GM12865 (cell line): Measurements from ENCODE around the gene RAD51C.
"Not testable (repeated sequence)": the region's sequence is repeated elsewhere in the genome, so short reads cannot be mapped to it uniquely, and the experiment has no call there.

Source experiments
- DNase-seq: peaks from one replicate; pipeline ENCODE4 v3.0.0; 2010; ENCODE audit warnings: low read depth
- H3K4me3 ChIP-seq: 2 replicates; pipeline ENCODE4 v1.5.1; 2011; ENCODE audit warnings: mild to moderate bottlenecking, low read depth, low read length, control low read depth
- CTCF ChIP-seq: IDR thresholded peaks from 2 replicates; pipeline ENCODE4 v1.5.1; 2011; ENCODE audit warnings: low read length, control low read depth, low read depth, inconsistent platforms; ENCODE audit not compliant: insufficient read depth; ENCODE audit errors: missing control alignments

Gene RAD51C

DNA sequence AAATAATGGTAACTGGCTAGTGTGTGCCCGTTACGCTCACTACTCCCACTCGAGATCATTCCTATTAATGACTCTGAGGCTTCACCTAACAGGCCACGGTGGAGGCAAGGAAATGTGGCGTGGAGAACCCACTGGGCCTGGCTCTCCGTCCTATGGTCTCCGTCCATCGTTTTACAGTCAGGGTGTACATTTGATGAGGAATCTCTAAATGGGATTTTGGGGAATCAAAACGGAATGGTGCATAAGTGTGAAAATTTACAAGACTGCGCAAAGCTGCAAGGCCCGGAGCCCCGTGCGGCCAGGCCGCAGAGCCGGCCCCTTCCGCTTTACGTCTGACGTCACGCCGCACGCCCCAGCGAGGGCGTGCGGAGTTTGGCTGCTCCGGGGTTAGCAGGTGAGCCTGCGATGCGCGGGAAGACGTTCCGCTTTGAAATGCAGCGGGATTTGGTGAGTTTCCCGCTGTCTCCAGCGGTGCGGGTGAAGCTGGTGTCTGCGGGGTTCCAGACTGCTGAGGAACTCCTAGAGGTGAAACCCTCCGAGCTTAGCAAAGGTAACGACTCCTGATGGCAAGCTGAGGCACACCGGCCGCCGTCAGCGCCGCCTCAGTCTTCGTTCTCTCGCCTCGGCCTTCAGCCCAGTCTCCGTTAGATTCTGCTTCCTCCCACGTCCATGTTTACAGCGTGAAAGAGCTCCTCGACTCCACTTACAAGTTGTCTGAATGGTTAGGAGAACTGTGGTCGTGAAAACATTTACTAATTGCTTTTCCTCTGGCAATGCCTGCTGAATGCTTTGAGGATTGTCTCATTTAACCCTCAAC is at the start of gene RAD51C:
Gene RAD51C, plus strand, starts transcription at position 364 of the 817 bp plus-strand sequence. Its CDS starts 42 bp downstream, at position 406.
- peak within 1 kb of the TSS; percentile 86 for H3K4me3 ChIP-seq
- peak; percentile 95 for DNase-seq
- no peak for TF ChIP-seq CTCF

- H3K4me3 ChIP-seq: no peak overlapping the region
- TF ChIP-seq CTCF: no peak
- DNase-seq: no peak
Measured at GRCh38 chr17:58643147-58643546, 49.3 kb upstream of the RAD51C start.

DNA sequence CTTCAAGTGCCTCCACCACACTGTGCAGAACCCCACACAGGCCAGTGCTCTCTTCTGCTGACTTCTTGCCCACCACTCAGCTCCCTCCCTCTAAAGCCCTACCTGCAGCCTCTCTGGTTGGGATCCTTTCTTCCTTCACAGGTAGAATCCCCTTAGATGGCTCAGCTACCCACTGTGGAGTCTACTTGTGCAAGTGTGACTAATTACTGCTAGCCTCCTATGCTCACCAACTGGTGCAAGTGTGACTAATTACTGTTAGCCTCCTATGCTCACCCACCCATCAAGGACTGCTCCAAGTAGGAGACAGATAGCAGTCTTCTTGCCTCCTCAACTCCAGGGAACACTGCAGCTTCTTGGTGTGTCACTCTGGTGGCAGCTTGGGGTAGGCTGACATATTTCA is 44.2 kb upstream of the RAD51C start:
- DNase-seq: no peak
- no peak overlapping the region for H3K4me3 ChIP-seq
- TF ChIP-seq CTCF: no peak

GRCh38 chr17:58657962-58658803 is 34.2 kb upstream of the RAD51C start:
- H3K4me3 ChIP-seq, DNase-seq: not testable (repeated sequence)

DNA sequence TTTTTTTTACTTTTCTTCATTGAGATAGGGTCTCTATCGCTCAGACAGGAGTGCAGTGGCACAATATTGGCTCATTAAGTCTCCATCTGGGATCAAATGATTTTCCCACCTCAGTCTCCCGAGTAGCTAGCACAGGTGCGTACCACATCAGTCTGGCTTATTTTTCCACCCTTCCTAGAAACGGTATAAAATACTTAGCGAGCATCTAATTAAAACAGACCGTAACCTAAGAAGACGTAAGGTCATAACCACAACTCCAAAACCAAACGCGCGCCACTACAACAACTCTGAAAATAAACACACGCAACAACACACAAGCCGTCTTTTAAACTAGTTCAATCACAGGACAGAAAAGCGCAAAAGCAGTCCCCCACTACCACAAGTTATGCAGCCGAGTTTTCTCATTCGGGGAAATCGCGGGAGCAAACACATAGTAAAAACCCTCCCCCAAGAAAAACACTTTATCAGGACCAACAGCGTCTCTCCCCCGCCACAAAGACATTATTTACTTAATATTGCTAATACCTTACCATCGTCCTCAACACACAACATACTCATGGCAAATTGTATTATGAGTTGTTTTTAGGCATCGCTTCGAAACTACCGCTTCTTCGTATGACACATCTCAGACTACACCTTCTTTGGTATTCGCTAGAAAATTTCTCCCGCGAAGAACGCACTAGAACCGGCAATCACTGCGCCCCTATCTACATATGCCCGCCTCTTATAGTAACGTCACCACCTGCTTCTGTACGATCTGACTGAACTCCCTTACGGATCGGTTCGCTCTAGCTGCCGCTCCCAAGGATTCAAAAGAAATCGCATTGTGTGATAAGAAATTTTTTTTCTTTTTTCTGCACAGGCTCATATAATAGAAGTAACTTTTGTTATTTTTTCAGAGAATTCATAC is 33.3 kb upstream of the RAD51C start:
- TF ChIP-seq CTCF: no peak
- DNase-seq: peak; percentile 98
- H3K4me3 ChIP-seq: peak overlapping the region; percentile 68

GRCh38 chr17:58659714-58660084 is 32.7 kb upstream of the RAD51C start:
- DNase-seq: not testable (repeated sequence)

GRCh38 chr17:58660621-58661020 is 31.8 kb upstream of the RAD51C start:
- no peak for DNase-seq
- no peak overlapping the region for H3K4me3 ChIP-seq
- TF ChIP-seq CTCF: no peak

More at GRCh38 chr17:58659714-58660084, 32.7 kb upstream of the RAD51C start:
- peak overlapping the region; percentile 68 for H3K4me3 ChIP-seq
